Glomerular endothelial cell (primary cell): ENCODE data around the gene MRTFA. TPM values are rescaled to one million over a fixed set of nuclear protein-coding genes. Genes with fewer than 3 reads are reported as not detected.
"Not testable (repeated sequence)": the region's sequence is repeated elsewhere in the genome, so short reads cannot be mapped to it uniquely, and the experiment has no call there.

ENCODE experiments used
- DNase-seq: peaks from one replicate; pipeline ENCODE4 v3.0.0-alpha.2; 2011; ENCODE audit warnings: low read depth, low spot score; ENCODE audit errors: extremely low read depth
- total RNA-seq: library from RNA; depleted of rRNA; stranded (reverse); fragments of >200 nt; gene quantifications from 2 replicates; pipeline ENCODE4 v1.2.3, GENCODE V29; 2015

The MRTFA gene
- total RNA-seq, 1 donor from 2014 or later = 91.6 TPM

- DNase-seq = no peak
Measured at GRCh38 chr22:40628354-40629042, 8.0 kb downstream of the MRTFA start.

- DNase-seq = no peak
Measured at GRCh38 chr22:40627612-40628011, 8.9 kb downstream of the MRTFA start.

- DNase-seq = no peak
Measured at GRCh38 chr22:40626851-40627250, 9.7 kb downstream of the MRTFA start.

- DNase-seq = not testable (repeated sequence)
Measured at GRCh38 chr22:40625794-40626193, 10.7 kb downstream of the MRTFA start.

GRCh38 chr22:40625281-40625680, 11.2 kb downstream of the MRTFA start:
- DNase-seq = not testable (repeated sequence)

- DNase-seq = no peak
Measured at GRCh38 chr22:40624770-40625169, 11.7 kb downstream of the MRTFA start.

GRCh38 chr22:40621309-40622151, 15.0 kb downstream of the MRTFA start:
- no peak for DNase-seq

GRCh38 chr22:40620464-40621046, 16.0 kb downstream of the MRTFA start:
- DNase-seq = no peak

- DNase-seq = no peak
Measured at GRCh38 chr22:40618400-40618799, 18.1 kb downstream of the MRTFA start.

GRCh38 chr22:40616578-40616977, 19.9 kb downstream of the MRTFA start:
- no peak for DNase-seq

- DNase-seq = no peak
Measured at GRCh38 chr22:40613067-40613466, 23.5 kb downstream of the MRTFA start.

GRCh38 chr22:40612291-40612751, 24.2 kb downstream of the MRTFA start:
- no peak for DNase-seq

- DNase-seq = no peak
Measured at GRCh38 chr22:40611606-40612005, 24.9 kb downstream of the MRTFA start.

GRCh38 chr22:40610329-40610850, 26.1 kb downstream of the MRTFA start:
- DNase-seq = no peak

- no peak for DNase-seq
Measured at GRCh38 chr22:40609216-40609615, 27.3 kb downstream of the MRTFA start.

GRCh38 chr22:40607506-40607905, 29.0 kb downstream of the MRTFA start:
- no peak for DNase-seq

- DNase-seq = no peak
Measured at GRCh38 chr22:40606306-40606705, 30.2 kb downstream of the MRTFA start.

- no peak for DNase-seq
Measured at GRCh38 chr22:40605761-40606160, 30.8 kb downstream of the MRTFA start.

- no peak for DNase-seq
Measured at GRCh38 chr22:40603088-40603605, 33.4 kb downstream of the MRTFA start.

GRCh38 chr22:40602231-40602630, 34.3 kb downstream of the MRTFA start:
- no peak for DNase-seq

- no peak for DNase-seq
Measured at GRCh38 chr22:40599731-40600130, 36.8 kb downstream of the MRTFA start.
